HG03521 (cell line): ENCODE data around the gene NADSYN1.
A peak's percentile ranks its signal among the peaks of the same experiment; 100 is the strongest.
"Not testable (repeated sequence)": the region's sequence is repeated elsewhere in the genome, so short reads cannot be mapped to it uniquely, and the experiment has no call there.

ENCODE experiments used
- ATAC-seq: cut with Tn5 transposase; IDR thresholded peaks from one replicate; pipeline ENCODE4 v1.9.1; 2021; ENCODE audit warnings: mild to moderate bottlenecking, moderate library complexity; ENCODE audit not compliant: unreplicated experiment

The NADSYN1 gene

DNA sequence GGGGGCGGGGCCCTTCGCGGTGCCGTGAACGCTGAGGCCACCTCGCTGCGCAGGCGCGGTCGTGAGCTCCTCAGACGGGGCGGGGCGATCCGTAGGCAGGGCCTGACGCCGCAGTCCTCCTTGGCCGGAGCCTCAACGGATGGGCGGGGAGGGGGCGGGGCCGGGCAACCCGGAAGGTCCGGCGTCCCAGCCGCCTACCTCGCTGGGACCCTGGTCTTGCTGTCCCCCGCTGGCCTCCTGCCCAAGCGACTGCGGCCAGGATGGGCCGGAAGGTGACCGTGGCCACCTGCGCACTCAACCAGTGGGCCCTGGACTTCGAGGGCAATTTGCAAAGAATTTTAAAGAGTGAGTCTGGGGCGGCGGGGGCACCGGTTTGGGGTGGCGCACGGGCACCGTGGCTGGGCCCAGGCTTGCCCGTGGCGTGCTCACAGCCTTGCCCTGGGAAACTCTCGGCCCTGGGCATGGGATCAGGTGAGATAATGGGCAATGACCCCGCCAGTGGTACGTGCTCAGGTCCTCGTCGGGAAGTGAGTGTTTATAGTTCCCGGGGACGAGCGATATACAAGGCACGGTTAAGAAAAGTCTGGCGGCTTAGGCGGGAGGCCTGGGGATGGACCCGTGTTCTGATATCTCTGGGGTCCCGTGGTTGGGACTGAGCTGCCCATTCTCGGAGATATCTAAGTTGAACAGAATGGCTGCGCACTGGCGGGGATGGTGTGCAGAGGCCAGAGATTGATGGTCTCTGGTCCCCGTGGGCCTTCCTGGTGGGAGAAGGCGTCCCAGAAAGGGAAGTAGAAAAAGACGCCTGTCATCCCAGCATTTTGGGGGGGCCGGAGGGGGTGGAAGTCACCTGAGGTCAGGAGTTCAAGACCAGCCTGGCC is at the start of gene NADSYN1:
Gene NADSYN1, plus strand, starts transcription at position 167 of the 881 bp plus-strand sequence. Its CDS starts 94 bp downstream, at position 261.
- peak; percentile 57 for ATAC-seq

DNA sequence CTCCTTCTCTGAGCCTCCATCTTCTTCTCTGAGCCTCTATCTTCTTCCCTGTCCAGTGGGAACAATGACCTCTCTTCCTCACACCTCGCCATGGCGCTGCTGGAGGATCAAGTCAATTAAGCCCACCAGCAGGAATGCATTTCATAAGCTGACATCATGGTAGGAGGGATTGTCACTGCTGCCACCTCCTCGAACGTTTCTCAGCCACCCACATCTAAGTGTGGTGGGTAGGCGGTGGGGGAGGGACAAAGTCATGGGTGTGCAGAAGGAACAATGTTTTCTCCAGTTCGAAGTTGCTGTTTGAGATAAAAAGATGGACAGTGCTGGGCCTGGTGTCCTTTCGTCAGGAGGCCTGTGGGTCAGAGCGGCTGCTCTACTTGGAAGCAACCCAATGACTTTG is 48.8 kb upstream of the NADSYN1 start:
- no peak for ATAC-seq

DNA sequence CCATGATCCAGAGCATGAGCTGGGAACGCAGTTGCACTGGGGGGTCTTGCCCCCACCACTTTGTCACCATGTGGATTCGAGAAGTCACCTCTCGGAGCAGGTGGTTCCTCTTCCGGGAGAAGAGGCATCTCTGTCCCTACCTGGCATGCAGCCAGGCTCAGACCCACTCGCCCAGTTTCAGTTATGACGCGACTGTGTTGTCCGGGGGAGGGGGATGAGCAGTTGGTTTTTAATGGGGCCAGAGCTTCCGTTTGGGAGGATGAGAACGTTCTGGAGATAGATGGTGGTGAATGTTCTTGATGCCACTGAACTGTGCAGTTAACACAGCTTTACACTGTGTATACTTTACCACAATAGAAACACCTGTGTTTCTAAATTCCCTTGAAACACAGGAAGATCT is 46.3 kb upstream of the NADSYN1 start:
- no peak for ATAC-seq

DNA sequence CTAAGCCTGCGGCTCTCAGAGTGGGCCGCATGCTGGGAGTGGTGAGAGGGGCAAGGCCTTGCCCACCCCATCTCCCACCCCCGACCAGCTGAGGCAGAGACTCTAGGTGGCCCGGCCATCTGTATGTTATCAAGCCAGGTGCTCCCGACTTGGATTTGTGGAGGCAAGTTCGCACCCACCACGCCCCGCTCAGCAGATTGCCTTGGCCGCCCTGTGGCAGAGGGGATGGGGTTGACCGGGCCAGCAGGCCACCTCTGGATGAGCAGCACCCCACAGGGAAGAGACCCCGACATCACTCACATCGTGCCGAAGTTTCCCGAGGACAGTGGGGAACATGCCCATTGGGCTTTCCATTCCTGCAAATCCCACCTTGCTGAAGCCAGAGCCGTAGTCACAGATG is 45.6 kb upstream of the NADSYN1 start:
- no peak for ATAC-seq

DNA sequence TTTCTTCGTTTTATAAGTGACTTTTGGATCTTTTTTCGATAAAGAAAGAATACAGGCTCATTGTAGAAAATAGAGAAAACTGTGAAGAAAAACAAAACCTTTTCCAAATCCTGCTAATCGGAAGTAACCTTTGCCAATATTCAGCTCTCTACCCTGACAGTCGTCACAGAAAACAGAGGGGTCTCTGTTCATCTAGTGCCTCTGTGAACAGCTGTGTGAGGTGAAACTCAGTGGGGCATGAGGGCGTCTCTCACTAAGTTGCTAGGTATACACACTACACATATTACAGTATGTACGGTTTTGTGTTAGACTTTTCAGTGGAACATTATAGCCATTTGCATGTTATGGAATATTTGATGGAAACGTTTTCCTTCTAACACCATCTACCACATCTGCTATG is 44.2 kb upstream of the NADSYN1 start:
- ATAC-seq = no peak

DNA sequence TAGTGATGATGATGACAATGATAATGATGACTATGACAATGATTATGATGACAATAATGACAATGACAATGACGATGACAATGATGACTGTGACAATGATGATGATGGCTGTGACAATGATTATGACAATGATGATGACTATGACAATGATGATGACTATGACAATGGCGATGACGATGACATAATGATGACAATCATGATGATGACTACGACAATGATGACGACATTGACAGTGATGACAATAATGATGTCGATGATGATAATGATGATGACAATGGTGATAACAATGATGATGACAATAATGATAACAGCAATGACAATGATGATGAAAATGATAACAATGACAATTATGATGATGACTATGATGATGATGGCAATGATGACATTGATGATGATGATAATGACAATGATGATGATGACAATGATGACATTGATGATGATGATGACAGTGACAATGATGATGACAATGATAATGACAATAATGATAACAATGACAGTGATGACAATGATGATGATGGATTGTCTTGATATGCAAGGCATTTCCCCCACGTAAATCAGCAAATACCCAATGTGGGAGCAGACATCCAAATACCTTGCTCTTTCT is 42.5 kb upstream of the NADSYN1 start:
- ATAC-seq = no peak

DNA sequence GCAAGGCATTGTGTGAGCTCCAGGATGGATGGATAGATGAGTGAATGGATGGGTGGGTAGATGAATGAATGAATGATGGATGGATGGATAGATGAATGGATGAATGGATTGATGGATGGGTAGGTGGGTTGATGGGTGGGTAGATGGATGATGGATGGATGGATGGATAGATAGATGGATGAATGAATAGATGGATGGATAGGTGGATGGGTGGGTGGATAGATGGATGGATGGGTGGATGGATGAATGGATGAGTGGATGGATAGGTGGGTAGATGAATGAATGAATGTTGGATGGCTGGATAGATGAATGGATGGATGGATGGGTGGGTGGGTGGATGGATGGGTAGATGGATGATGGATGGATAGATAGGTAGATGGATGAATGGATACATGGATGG is 38.4 kb upstream of the NADSYN1 start:
- ATAC-seq = no peak

DNA sequence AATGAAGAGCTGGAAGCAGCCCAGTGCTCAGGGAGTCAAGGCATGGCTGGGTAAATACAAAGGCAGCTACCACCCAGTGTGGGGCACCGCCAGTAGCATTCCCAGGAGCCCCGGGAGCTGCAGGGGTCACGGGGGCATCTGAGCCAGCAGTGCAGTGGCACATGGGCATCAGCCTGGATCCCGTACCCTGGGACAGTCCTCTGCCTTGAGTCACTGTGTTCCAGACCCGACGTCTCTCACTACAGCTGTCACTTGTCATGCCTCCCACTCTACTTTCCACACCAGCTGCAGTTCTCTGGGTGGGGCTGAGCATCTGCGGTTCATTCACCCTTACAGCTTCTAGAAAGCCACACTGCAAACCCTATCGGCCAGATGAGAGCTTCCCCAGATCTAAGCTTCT is 34.4 kb upstream of the NADSYN1 start:
- ATAC-seq = peak; percentile 83

DNA sequence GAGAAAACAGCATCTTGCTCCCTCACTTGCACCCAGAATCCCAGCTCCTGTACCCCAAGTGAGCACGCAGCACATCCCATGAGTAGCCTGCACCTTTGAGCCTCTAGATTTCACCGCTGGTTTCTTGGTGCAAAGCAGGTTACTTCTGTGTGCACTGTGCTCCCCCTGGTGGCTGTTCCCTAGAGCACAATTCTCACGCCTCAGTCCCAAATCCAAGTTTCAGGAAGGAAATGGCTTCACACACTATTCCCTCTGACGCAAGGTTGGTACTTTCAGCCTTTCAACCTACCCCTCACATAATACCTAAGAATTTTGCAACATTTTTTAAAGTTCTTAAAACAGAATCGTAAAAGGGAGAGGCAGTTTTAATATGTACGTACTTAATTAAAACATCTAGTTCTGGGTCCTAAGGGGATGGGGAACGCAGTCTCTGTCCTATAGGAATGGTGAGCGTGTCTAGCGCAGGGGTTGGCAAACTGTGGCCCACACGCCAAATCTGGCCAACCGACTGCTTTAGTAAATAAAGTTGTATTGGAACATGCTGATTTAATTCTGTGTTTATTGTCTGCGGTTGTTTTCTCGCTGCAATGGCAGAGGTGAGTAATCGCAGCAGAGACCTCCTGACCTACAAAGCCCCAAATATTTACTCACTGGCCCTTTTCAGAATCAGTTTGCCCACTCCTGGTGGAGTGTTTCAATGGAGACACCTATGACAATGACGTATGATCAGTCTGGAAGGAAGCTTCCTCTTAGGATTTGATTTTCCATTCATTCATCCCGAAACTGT is 32.4 kb upstream of the NADSYN1 start:
- ATAC-seq = no peak

DNA sequence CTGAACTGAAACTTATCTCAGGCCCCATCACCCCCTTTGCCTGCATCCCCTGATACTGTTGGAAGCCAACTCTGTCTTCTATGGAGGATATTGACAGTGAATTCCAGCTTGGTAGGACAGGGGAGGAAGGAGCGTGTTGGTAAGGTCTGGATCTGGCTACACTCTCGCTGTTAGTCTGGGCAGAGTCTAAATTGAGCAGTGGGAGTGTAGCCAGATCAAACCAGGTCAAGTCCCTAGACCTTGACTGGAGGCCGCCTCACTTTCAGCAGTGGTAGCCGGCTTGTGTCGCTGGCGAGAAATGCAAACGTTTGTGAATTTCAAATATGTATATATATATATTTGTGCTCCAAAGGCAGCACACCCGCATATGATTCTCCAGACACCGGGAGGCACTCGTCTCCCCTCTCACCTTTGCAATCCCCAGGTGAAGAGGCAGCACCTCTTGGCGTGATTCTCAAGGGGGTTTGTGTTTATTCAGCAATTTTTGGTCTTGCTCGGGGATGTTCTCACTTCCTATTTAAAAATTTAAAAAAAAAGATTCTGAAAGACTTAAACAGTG is 31.5 kb upstream of the NADSYN1 start:
- ATAC-seq = no peak

DNA sequence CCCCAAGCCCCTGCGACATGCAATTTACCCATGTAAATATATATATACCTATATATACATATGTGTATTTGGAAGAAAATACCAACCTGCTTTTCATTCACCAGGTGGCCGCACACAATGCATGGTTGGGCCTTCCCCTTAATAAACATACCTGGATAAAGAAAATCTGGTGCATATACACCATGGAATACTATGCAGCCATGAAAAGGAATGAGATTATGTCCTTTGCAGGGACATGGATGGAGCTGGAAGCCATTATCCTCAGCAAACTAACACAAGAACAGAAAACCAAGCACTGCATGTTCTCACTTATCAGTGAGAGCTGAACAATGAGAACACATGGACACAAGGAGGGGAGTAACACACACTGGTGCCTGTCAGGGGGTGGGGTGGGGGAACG is 30.7 kb upstream of the NADSYN1 start:
- not testable (repeated sequence) for ATAC-seq

DNA sequence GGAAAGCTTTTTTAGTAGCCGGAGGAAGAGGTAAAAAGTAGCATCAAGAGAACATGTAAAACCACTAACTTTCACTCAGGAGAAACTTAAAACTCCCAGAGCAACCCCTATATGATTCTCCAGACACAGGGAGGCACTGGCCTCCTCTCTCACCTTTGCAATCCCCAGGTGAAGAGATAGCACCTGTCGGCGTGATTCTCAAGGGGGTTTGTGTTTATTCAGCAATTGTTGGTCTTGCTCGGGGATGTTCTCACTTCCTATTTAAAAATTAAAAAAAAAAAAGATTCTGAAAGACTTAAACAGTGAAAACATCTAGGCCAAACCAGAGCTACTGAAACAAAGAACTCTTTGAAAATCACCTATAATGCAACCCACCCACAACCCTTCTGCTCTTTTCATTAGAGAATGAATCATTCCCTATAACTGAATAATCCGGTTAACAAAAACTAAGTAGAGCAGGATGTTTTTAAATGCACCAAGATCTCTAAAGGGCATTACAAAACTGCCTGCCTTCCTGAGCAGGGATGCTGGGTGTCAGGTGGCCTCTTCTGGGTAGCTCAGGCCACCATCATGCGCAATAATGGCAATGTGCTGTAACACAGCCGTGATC is 29.7 kb upstream of the NADSYN1 start:
- ATAC-seq = no peak

DNA sequence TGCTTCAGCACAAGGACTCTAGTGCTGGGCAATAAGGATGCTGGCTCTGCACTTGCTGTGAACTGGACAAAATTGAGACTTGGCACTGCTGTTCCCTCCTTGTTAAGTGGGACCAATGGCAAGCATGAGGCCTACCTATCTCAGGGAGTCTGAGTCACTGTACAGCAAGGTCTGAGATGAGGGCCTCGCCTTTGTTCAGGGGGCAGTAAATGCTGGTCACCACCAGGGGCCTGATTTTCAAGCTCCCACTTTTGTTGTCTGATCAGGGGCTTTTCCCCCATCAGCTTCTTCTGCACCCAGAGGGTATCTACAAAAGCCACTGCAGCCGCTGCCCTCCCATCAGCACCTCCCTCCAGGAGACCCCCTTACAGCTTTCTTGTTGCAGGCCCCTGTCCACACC is 27.6 kb upstream of the NADSYN1 start:
- ATAC-seq = no peak

DNA sequence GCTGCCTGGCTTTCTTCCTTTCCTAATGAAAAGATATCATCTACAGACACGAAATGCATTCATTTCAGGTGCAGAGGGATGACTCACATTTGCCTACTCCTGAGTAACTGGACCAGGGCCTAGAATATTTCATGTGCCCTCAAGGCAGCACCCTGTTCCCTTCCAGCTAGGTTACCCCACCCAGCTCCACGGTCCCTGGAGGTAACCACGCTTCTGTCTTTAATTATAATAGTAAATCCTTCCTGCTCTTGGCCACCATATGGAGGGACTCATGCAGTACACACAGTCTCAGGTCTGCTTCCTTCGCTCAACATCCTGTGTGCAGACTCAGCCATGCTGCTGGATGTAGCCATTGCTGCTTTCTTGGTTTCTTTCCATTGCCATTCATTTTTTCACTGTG is 27.1 kb upstream of the NADSYN1 start:
- no peak for ATAC-seq

DNA sequence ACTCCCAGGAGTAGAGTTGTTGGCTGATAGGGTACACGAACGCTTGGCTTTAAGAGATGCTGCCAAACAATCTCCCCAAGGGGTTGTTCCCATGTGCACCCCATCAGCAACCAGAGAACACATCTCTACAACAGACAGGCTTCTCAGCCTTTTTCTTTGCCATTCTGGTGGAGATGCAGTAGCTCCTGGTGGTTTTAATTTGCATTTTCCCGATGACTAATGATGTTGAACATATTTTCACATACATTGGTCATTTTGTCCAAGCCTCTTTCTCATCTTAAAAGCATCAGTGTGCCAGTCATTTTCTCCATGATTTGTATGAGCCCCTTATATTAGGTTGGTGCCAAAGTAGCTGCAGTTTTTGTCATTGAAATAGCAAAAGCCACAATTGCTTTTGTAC is 26.6 kb upstream of the NADSYN1 start:
- ATAC-seq = no peak

DNA sequence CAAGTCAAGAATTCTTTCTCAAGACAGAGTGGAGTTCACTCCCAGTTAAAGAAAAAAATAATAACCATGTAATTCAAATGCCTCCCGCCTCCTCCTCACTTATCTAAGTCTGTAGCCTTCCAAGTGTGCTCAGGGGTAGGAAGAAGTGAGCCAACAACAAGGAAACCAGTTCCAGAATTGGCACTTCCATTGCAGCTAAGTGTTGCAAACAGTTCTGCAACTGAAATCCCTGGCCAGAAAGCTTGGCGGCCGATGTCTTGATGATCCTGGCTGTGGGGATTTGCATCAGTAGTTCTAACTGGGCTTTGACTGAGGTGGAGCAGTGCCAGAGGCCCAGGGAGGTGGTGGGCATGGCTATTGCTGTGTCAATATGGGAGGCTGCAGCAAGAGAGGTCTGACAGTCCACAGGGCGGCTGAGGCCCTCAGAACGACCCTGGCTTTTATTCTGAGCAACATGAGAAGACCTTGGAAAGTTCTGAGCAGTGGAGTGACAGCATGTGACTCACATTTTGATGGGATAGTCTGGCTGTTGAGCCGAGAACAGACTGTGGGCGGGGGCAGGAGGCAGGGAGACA is 24.1 kb upstream of the NADSYN1 start:
- no peak for ATAC-seq

DNA sequence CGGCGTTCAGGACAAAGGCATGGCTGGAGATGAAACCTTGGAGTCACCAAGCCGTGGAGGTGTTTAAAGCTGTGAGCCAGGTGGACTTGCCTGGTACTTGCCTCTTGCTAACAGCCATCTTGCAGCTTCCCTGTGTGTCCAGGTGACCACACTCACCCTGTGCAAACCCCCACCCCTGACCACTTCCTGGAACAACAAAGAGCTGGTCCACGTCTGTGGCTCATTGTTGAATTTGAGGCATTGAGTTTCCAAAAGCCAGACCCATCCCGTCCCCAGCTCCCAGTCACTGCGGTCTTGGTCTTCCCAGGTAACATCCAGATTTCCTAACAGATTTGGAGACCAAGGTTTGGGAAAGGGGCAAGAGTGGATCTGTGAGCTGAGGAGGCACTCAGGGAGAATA is 23.3 kb upstream of the NADSYN1 start:
- ATAC-seq = no peak

DNA sequence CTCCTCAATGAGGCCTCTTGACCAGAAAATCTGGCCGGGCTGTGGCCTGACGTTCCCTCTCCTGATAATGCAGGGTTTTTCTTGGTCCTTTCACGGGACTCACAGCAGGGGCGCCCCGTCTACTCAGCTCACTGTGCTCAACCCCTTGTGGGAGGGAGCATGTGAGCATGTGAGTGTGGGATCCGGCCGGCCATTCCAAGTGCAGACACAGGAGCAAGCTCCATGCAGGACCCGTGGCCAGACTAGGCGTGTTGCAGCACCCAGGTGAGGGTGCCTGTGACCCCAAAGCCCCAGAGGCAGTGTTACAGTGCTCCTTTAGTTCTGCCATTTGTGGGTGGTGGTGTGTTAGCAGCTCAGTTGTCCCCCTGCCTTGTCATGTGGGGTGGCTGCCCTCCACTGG is 22.8 kb upstream of the NADSYN1 start:
- no peak for ATAC-seq

DNA sequence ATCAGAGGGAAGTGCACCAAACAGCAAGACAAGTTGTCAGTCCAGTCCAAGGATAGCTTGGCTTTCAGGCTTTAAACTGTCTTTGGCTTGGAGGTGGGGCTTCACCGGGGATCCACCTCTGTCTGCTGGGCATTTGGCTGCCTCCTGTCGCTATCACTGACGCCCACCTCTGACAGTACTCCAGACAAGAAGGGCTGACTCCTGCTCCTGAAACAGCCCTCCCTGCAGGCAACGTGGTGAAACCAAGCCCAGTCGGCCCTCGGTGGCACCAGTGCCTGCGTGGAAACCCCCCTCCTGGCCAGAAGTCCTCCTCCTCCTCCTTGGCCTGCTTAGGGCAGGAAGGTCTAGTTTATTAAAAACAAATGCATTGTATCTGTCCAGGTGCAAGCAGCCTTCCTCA is 21.7 kb upstream of the NADSYN1 start:
- no peak for ATAC-seq

DNA sequence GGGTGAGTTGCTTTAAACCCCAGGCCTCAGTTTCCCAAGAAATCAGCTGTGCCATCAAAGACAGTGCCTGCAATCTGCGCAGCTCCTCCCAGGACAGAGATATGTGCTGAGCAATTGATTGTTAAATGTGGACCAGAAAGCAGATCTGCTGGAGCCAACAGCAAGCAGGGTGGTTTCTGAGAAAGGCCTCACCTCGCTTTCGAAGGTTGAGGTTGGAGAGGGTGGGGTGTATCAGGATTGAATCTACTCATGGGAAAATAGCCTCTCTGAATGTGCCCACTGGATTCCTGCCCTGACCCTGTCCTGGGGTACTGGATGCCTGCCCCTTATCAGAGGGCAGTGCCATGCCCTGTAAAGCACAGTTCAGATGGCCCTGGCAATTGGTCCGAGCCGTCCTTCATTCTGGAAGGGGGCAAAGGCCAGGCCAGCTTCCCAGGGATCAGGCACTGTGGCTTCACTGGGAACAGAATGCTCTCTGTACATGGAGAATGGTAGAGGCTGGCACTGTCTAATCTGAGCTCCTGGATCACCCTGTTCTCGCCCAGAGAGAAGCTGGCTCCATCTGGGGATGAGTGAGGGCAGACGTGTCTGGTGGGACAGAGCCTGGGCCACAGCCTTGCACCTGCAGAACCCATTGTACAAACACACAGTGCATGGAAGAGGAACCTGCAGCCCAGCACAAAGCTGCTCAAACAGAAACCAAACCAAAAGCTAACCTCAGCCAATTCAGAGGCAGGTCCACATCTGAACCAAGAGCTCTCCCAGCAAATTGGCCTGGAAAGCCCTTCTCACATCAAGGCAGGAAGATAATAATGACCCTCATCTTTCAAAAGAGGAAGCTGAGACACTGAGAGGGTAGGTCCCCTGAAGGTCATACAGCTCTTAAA is 20.0 kb upstream of the NADSYN1 start:
- no peak for ATAC-seq
